K562 (cell line): ENCODE results near the gene TRIM47. TPM values are rescaled to one million over a fixed set of nuclear protein-coding genes. Genes with fewer than 3 reads are reported as not detected.

Experiments used
- ATF1 ChIP-seq, 2 experiments: fragments of 450-650 bp in 1 of 2; IDR thresholded peaks; 2 replicates each; pipeline ENCODE4 v1.6.1; 2016; ENCODE audit warnings: missing compliant biosample characterization in 1 of 2, missing genetic modification characterization in 1 of 2
- CAMTA2 ChIP-seq: fragments of 250-450 bp; sonication (Bioruptor Pico); conservative IDR thresholded peaks from 2 replicates; pipeline ENCODE4 v1.5.1; 2022
- DPF2 ChIP-seq: fragments of 450-650 bp; IDR thresholded peaks from 2 replicates; pipeline ENCODE4 v1.6.1; 2016
- EP400 ChIP-seq: fragments of 450-650 bp; IDR thresholded peaks from 2 replicates; pipeline ENCODE4 v1.6.1; 2017; ENCODE audit warnings: antibody characterized with exemption, mild to moderate bottlenecking, moderate library complexity
- L3MBTL2 ChIP-seq: fragments of 450-650 bp; IDR thresholded peaks from 2 replicates; pipeline ENCODE4 v1.6.1; 2016; ENCODE audit warnings: mild to moderate bottlenecking, moderate library complexity
- MAZ ChIP-seq, 2 experiments: fragments of 450-650 bp in 1 of 2; sonication (generic) in 1 of 2; formaldehyde crosslinking; IDR thresholded peaks in 1 of 2; conservative IDR thresholded peaks in 1 of 2; 2 replicates each; pipeline versions ENCODE4 v1.4.0 to v1.5.0; 2020; ENCODE audit warnings: mild to moderate bottlenecking in 1 of 2, missing genetic modification reagents in 1 of 2
- MYC ChIP-seq, 2 experiments: fragments of 250-450 bp in 1 of 2; sonication (Bioruptor Pico) in 1 of 2; IDR thresholded peaks; 2 replicates each; pipeline versions ENCODE4 v1.5.1 to v1.6.1; 2012 to 2021; ENCODE audit warnings: low read depth in 2 of 2, borderline replicate concordance in 1 of 2, improper control_type of control experiment in 1 of 2, low read length in 1 of 2, mild to moderate bottlenecking in 1 of 2, moderate library complexity in 1 of 2
- NBN ChIP-seq: fragments of 450-650 bp; IDR thresholded peaks from 2 replicates; pipeline ENCODE4 v1.6.1; 2016; ENCODE audit warnings: low read depth, mild to moderate bottlenecking
- POLR2G ChIP-seq: fragments of 200-400 bp; formaldehyde crosslinking; IDR thresholded peaks from 2 replicates; pipeline ENCODE4 v1.6.1; 2017; ENCODE audit warnings: low read depth, mild to moderate bottlenecking, antibody characterized with exemption, low read length, moderate library complexity
- RAD21 ChIP-seq, 2 experiments: fragments of 250-450 bp in 1 of 2; fragments of 450-650 bp in 1 of 2; sonication (Bioruptor Pico) in 1 of 2; formaldehyde crosslinking in 1 of 2; IDR thresholded peaks in 1 of 2; conservative IDR thresholded peaks in 1 of 2; 2 replicates each; pipeline versions ENCODE4 v1.4.0 to v1.8.0; 2020 to 2022; ENCODE audit warnings: mild to moderate bottlenecking in 2 of 2, moderate library complexity in 1 of 2
- SAFB2 ChIP-seq: fragments of 200-400 bp; formaldehyde crosslinking; IDR thresholded peaks from 2 replicates; pipeline ENCODE4 v1.6.1; 2018; ENCODE audit warnings: borderline replicate concordance, low read length, low read depth, moderate library complexity; ENCODE audit not compliant: severe bottlenecking
- polyA plus RNA-seq, 8 experiments: library from polyadenylated mRNA; depleted of rRNA in 4 of 8; stranded (reverse) in 5 of 8; unstranded in 3 of 8; fragments of >200 nt; fragmentation: Nextera tagmentation in 2 of 8; fragmentation: Illumina TruSeq in 1 of 8; extraction: Ambion mirVana in 2 of 8; extraction: Trizol in 1 of 8; gene quantifications; 2 replicates each; pipeline versions ENCODE4 v1.2.1 to v1.2.3, GENCODE V29; 2011 to 2014; ENCODE audit warnings: inconsistent platforms in 1 of 8, missing spikeins in 1 of 8
- total RNA-seq, 7 experiments: library from RNA; depleted of rRNA in 6 of 7; stranded (reverse); fragments of >200 nt in 6 of 7; fragmentation: Illumina TruSeq in 2 of 7; extraction: Trizol in 2 of 7; gene quantifications; 2 replicates each; pipeline versions ENCODE4 v1.2.1 to v1.2.3, GENCODE V29; 2011 to 2021; ENCODE audit warnings: low replicate concordance in 1 of 7
- TF ChIP-seq, protein P1 (sequence below), 2 experiments: fragments of 450-650 bp; conservative IDR thresholded peaks; 2 replicates each; pipeline ENCODE4 v1.6.1; 2017; ENCODE audit warnings: mild to moderate bottlenecking in 2 of 2, moderate library complexity in 2 of 2
- TF ChIP-seq, protein P2 (sequence below): fragments of 450-650 bp; IDR thresholded peaks from 2 replicates; pipeline ENCODE4 v1.6.1; 2017; ENCODE audit warnings: antibody characterized with exemption, mild to moderate bottlenecking
- TF ChIP-seq, protein P3 (sequence below): fragments of 450-650 bp; IDR thresholded peaks from 2 replicates; pipeline ENCODE4 v1.6.1; 2018; ENCODE audit warnings: mild to moderate bottlenecking, low read depth; ENCODE audit not compliant: partially characterized antibody
- TF ChIP-seq, protein P4 (sequence below): fragments of 450-650 bp; IDR thresholded peaks from 2 replicates; pipeline ENCODE4 v1.6.1; 2016; ENCODE audit warnings: antibody characterized with exemption

TRIM47 gene
- total and polyA plus RNA-seq, 9 of the 15 experiments (the other 6 are each of a cell fraction or from before 2014, with no cell fraction given) = 0.56 to 6.1 (median 3.2) TPM

DNA sequence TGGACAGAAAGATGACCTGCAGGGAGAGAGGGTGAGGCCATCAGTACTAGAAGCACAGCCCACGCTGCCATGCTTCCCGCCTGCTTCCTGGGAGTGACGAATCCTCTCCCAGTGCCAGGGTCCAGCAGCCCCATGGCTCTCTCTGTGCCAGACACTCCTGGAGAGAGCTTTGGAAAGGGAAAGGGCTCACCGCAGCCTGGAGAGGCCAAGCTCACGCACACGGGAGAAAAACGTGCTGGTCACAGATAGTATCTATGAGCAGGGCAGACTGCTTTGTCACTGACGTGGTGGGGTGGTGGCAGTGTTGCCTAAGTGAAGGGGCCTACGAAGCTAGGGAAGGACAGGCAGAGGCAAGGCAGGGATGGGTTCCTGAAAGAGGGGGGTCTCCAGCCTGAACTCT lies 28.7 kb downstream of the TRIM47 start (continued):
- TF ChIP-seq NBN (peak; percentile 35; the same call in 1 of the 2 replicates), L3MBTL2 (peak; percentile 24; the same call in 1 of the 2 replicates), ATF1 (CRISPR knock-in tag; IDR thresholded peaks at IDR 0.05) (no peak), ATF1 (tag; IDR thresholded peaks at IDR 0.05) (peak; percentile 53), POLR2G (0 out of 2 replicates have a peak, but pooled peaks have one; percentile 32), CAMTA2 (no peak), DPF2 (0 out of 2 replicates have a peak, but pooled peaks have one; percentile 51), RAD21 (CRISPR knock-in tag; conservative IDR thresholded peaks at IDR 0.05 in 1 of 2, IDR thresholded peaks at IDR 0.05 in 1 of 2) (peak in 1 of 2 experiments; percentile 20; a peak in 1 of 4 replicates), MYC (IDR thresholded peaks at IDR 0.05; ENCODE audit: low read depth, low read length) (peak; percentile 66; the same call in 1 of the 2 replicates), MYC (CRISPR knock-in tag; IDR thresholded peaks at IDR 0.05; ENCODE audit: borderline replicate concordance, low read depth) (no peak), MAZ (CRISPR knock-in tag; conservative IDR thresholded peaks at IDR 0.05 in 1 of 2, IDR thresholded peaks at IDR 0.05 in 1 of 2) (0 out of 4 replicates have a peak, but pooled peaks of 1 of the 2 experiments have one; percentile 26), EP400 (peak; percentile 59), SAFB2 (no peak)
- TF ChIP-seq, protein P1, sequence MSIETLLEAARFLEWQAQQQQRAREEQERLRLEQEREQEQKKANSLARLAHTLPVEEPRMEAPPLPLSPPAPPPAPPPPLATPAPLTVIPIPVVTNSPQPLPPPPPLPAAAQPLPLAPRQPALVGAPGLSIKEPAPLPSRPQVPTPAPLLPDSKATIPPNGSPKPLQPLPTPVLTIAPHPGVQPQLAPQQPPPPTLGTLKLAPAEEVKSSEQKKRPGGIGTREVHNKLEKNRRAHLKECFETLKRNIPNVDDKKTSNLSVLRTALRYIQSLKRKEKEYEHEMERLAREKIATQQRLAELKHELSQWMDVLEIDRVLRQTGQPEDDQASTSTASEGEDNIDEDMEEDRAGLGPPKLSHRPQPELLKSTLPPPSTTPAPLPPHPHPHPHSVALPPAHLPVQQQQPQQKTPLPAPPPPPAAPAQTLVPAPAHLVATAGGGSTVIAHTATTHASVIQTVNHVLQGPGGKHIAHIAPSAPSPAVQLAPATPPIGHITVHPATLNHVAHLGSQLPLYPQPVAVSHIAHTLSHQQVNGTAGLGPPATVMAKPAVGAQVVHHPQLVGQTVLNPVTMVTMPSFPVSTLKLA (conservative IDR thresholded peaks at IDR 0.05) = peak; percentile 55 to 70
- TF ChIP-seq, protein P2, sequence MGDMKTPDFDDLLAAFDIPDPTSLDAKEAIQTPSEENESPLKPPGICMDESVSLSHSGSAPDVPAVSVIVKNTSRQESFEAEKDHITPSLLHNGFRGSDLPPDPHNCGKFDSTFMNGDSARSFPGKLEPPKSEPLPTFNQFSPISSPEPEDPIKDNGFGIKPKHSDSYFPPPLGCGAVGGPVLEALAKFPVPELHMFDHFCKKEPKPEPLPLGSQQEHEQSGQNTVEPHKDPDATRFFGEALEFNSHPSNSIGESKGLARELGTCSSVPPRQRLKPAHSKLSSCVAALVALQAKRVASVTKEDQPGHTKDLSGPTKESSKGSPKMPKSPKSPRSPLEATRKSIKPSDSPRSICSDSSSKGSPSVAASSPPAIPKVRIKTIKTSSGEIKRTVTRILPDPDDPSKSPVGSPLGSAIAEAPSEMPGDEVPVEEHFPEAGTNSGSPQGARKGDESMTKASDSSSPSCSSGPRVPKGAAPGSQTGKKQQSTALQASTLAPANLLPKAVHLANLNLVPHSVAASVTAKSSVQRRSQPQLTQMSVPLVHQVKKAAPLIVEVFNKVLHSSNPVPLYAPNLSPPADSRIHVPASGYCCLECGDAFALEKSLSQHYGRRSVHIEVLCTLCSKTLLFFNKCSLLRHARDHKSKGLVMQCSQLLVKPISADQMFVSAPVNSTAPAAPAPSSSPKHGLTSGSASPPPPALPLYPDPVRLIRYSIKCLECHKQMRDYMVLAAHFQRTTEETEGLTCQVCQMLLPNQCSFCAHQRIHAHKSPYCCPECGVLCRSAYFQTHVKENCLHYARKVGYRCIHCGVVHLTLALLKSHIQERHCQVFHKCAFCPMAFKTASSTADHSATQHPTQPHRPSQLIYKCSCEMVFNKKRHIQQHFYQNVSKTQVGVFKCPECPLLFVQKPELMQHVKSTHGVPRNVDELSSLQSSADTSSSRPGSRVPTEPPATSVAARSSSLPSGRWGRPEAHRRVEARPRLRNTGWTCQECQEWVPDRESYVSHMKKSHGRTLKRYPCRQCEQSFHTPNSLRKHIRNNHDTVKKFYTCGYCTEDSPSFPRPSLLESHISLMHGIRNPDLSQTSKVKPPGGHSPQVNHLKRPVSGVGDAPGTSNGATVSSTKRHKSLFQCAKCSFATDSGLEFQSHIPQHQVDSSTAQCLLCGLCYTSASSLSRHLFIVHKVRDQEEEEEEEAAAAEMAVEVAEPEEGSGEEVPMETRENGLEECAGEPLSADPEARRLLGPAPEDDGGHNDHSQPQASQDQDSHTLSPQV = peak; percentile 86
- TF ChIP-seq, protein P3, sequence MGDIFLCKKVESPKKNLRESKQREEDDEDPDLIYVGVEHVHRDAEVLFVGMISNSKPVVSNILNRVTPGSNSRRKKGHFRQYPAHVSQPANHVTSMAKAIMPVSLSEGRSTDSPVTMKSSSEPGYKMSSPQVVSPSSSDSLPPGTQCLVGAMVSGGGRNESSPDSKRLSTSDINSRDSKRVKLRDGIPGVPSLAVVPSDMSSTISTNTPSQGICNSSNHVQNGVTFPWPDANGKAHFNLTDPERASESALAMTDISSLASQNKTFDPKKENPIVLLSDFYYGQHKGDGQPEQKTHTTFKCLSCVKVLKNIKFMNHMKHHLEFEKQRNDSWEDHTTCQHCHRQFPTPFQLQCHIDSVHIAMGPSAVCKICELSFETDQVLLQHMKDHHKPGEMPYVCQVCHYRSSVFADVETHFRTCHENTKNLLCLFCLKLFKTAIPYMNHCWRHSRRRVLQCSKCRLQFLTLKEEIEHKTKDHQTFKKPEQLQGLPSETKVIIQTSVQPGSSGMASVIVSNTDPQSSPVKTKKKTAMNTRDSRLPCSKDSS = no peak
- TF ChIP-seq, protein P4, sequence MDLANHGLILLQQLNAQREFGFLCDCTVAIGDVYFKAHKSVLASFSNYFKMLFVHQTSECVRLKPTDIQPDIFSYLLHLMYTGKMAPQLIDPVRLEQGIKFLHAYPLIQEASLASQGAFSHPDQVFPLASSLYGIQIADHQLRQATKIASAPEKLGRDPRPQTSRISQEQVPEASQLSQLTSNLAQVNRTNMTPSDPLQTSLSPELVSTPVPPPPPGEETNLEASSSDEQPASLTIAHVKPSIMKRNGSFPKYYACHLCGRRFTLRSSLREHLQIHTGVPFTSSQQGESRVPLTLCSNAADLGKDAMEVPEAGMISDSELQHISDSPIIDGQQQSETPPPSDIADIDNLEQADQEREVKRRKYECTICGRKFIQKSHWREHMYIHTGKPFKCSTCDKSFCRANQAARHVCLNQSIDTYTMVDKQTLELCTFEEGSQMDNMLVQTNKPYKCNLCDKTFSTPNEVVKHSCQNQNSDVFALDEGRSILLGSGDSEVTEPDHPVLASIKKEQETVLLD = peak; percentile 73
